Peyer's patch (tissue), 4 donors: Measurements from ENCODE around the gene OR51E2.

Source experiments
- CTCF ChIP-seq, 6 experiments: fragments of 450-650 bp in 4 of 6; fragments of 200-600 bp in 2 of 6; sonication (generic) in 1 of 6; IDR thresholded peaks; one replicate each; pipeline ENCODE4 v1.5.1; 2017 to 2019; ENCODE audit warnings: antibody characterized with exemption in 6 of 6, mild to moderate bottlenecking in 3 of 6, moderate library complexity in 1 of 6
- POLR2A ChIP-seq, 2 donors: fragments of 450-650 bp; IDR thresholded peaks; one replicate each; pipeline ENCODE4 v1.5.1; 2017; ENCODE audit warnings: antibody characterized with exemption in 2 of 2, mild to moderate bottlenecking in 2 of 2, moderate library complexity in 2 of 2

DNA sequence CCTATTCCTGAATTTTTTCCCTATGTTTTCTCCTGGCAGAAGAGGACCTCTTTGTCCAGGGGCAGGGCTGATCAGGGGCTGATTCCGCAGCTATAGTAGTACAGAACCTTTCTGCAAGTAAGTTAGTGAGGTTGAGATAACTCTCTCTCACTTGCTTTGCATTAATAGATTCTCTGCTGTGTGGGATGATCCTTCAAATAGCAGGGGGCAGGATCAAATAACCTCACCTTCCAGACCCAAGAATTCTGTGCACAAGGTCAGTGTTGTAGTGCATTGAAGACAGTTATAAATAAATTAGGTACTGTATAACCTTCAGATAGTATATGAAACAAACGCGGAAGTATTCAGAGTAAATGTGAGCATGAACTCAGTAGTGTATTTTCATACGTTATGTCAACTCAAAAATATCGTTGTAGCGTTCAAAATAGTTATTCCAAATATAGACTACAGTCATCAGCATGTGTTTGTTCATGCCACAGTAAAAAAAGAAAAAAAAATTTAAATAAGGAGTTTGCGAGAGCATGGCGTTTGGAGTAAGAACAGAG, 7.2 kb upstream of the OR51E2 start:
- TF ChIP-seq CTCF (IDR thresholded peaks at IDR 0.05) (no peak), POLR2A (IDR thresholded peaks at IDR 0.05) (no peak)
